ENCODE results near the gene TSPAN2. TPM values are rescaled to one million over a fixed set of nuclear protein-coding genes. Genes with fewer than 3 reads are reported as not detected.

Gene TSPAN2
- polyA plus RNA-seq, 1 experiment = 4.0 TPM

GRCh38 chr1:115112496-115113375 is 23.4 kb upstream of the TSPAN2 start:
- ChIA-PET POLR2A (no interaction called here), CTCF (interaction anchor here (0.6 to 6.0 kb wide), 33 partner anchors 8 to 1151 kb away, joined by 3 to 42 read pairs (median 5); no protein-coding TSS in a partner anchor)
- no peak for DNase-seq (ENCODE audit: low read depth, low spot score)
- Histone ChIP-seq H3K27me3 (ENCODE audit: control insufficient read depth, insufficient read depth, low read length) (no peaks in the 10 kb centered on the region), H3K4me3 (ENCODE audit: low read depth, low read length) (no peak overlapping the region), H3K9me3 (ENCODE audit: control insufficient read depth, insufficient read depth, low read length) (no peaks in the 10 kb centered on the region), H3K27ac (ENCODE audit: low read depth, low read length) (no peak overlapping the region)
- TF ChIP-seq, protein P1, sequence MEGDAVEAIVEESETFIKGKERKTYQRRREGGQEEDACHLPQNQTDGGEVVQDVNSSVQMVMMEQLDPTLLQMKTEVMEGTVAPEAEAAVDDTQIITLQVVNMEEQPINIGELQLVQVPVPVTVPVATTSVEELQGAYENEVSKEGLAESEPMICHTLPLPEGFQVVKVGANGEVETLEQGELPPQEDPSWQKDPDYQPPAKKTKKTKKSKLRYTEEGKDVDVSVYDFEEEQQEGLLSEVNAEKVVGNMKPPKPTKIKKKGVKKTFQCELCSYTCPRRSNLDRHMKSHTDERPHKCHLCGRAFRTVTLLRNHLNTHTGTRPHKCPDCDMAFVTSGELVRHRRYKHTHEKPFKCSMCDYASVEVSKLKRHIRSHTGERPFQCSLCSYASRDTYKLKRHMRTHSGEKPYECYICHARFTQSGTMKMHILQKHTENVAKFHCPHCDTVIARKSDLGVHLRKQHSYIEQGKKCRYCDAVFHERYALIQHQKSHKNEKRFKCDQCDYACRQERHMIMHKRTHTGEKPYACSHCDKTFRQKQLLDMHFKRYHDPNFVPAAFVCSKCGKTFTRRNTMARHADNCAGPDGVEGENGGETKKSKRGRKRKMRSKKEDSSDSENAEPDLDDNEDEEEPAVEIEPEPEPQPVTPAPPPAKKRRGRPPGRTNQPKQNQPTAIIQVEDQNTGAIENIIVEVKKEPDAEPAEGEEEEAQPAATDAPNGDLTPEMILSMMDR (IDR thresholded peaks at IDR 0.05; ENCODE audit: low read depth, low read length) = peak; percentile 93

GRCh38 chr1:115107516-115108260 is 18.4 kb upstream of the TSPAN2 start:
- ChIA-PET CTCF (interaction anchor here (0.8 to 6.0 kb wide), 4 partner anchors 10 to 488 kb away, joined by 3 to 41 read pairs (median 4); no protein-coding TSS in a partner anchor), POLR2A (no interaction called here)
- Histone ChIP-seq H3K4me3 (ENCODE audit: low read depth, low read length) (no peak overlapping the region), H3K27me3 (ENCODE audit: control insufficient read depth, insufficient read depth, low read length) (no peaks in the 10 kb centered on the region), H3K27ac (ENCODE audit: low read depth, low read length) (no peak overlapping the region), H3K9me3 (ENCODE audit: control insufficient read depth, insufficient read depth, low read length) (no peaks in the 10 kb centered on the region)
- peak; percentile 34 for DNase-seq (ENCODE audit: low read depth, low spot score)
- TF ChIP-seq, protein P1 (IDR thresholded peaks at IDR 0.05; ENCODE audit: low read depth, low read length) = no peak

DNA sequence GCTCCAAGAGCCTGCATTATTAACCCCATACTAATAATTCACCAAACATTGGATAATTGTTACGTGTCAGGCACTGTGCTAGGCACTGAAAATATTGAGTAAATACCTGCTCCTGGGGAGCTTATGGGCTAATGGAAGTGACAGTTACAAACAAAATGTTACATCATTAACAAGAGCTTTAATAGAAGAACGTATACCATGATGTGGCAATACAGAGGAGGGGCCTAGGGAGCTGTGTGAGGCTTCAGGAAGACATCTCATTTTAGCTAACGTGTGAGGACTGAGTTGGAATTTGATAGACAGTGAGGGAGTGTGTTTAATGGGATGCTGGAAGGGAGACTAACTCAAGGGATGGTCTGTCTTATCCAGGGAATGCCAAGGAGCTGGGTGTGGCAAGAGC is 16.5 kb upstream of the TSPAN2 start:
- ChIA-PET CTCF (no interaction called here), POLR2A (no interaction called here)
- Histone ChIP-seq H3K4me3 (ENCODE audit: low read depth, low read length) (no peak overlapping the region), H3K9me3 (ENCODE audit: control insufficient read depth, insufficient read depth, low read length) (no peaks in the 10 kb centered on the region), H3K27me3 (ENCODE audit: control insufficient read depth, insufficient read depth, low read length) (no peaks in the 10 kb centered on the region), H3K27ac (ENCODE audit: low read depth, low read length) (no peak overlapping the region)
- no peak for DNase-seq (ENCODE audit: low read depth, low spot score)
- TF ChIP-seq, protein P1 (IDR thresholded peaks at IDR 0.05; ENCODE audit: low read depth, low read length) = no peak

- CTCF ChIA-PET = interaction anchor here (1.0 to 1.2 kb wide), 2 partner anchors 11 to 47 kb away, joined by 3 to 5 read pairs; no protein-coding TSS in a partner anchor
- DNase-seq (ENCODE audit: low read depth, low spot score) = no peak
- peaks cover 2% of the 10 kb centered on the region for H3K27me3 ChIP-seq (ENCODE audit: control insufficient read depth, insufficient read depth, low read length)
- H3K27ac ChIP-seq (ENCODE audit: low read depth, low read length) = no peak overlapping the region
- POLR2A ChIA-PET = no interaction called here
- H3K9me3 ChIP-seq (ENCODE audit: control insufficient read depth, insufficient read depth, low read length) = no peaks in the 10 kb centered on the region
- H3K4me3 ChIP-seq (ENCODE audit: low read depth, low read length) = no peak overlapping the region
- TF ChIP-seq, protein P1 (IDR thresholded peaks at IDR 0.05; ENCODE audit: low read depth, low read length) = no peak
These were observed 10.4 kb upstream of the TSPAN2 start for GRCh38 chr1:115099693-115100050.

All from AG04450 (cell line).